HUES48 (cell line): ENCODE data around the gene SLC39A1.
A peak's percentile ranks its signal among the peaks of the same experiment; 100 is the strongest.

Experiments
- H3K27ac ChIP-seq: one replicate; pipeline ENCODE4 v1.7.0; 2013; ENCODE audit warnings: low read depth, low read length, inconsistent platforms
- H3K27me3 ChIP-seq: 2 replicates; pipeline ENCODE4 v1.6.1; 2013; ENCODE audit warnings: mild to moderate bottlenecking, low read length; ENCODE audit not compliant: control insufficient read depth, insufficient read depth
- H3K36me3 ChIP-seq: 2 replicates; pipeline ENCODE4 v1.6.1; 2013; ENCODE audit warnings: low read length; ENCODE audit not compliant: control insufficient read depth, insufficient read depth
- H3K4me1 ChIP-seq: 2 replicates; pipeline ENCODE4 v1.6.1; 2013; ENCODE audit warnings: mild to moderate bottlenecking, low read length; ENCODE audit not compliant: control insufficient read depth, insufficient read depth
- H3K4me3 ChIP-seq: 2 replicates; pipeline ENCODE4 v1.5.1; 2013; ENCODE audit warnings: mild to moderate bottlenecking, low read depth, low read length
- H3K9ac ChIP-seq: 2 replicates; pipeline ENCODE4 v1.6.1; 2013; ENCODE audit warnings: mild to moderate bottlenecking, low read depth, low read length, moderate library complexity
- H3K9me3 ChIP-seq: 2 replicates; pipeline ENCODE4 v1.6.1; 2013; ENCODE audit warnings: low read length; ENCODE audit not compliant: control insufficient read depth, insufficient read depth

SLC39A1 gene

GRCh38 chr1:153973525-153973924, 10.2 kb upstream of the SLC39A1 start:
- H3K27ac ChIP-seq: no peak overlapping the region

GRCh38 chr1:153973071-153973470, 9.7 kb upstream of the SLC39A1 start:
- H3K27ac ChIP-seq: no peak overlapping the region
- H3K4me1 ChIP-seq: peaks cover 10% of the 10 kb centered on the region; the same call in 1 of the 2 replicates
- no peaks in the 10 kb centered on the region for H3K27me3 ChIP-seq
- H3K36me3 ChIP-seq: peaks cover 34% of the 10 kb centered on the region
- no peak overlapping the region for H3K4me3 ChIP-seq
- no peak overlapping the region for H3K9ac ChIP-seq
- no peaks in the 10 kb centered on the region for H3K9me3 ChIP-seq

More at GRCh38 chr1:153973525-153973924, 10.2 kb upstream of the SLC39A1 start:
- H3K4me3 ChIP-seq: no peak overlapping the region
- no peaks in the 10 kb centered on the region for H3K27me3 ChIP-seq
- H3K4me1 ChIP-seq: peaks cover 7% of the 10 kb centered on the region; the same call in 1 of the 2 replicates
- no peaks in the 10 kb centered on the region for H3K9me3 ChIP-seq
- no peak overlapping the region for H3K9ac ChIP-seq
- peaks cover 34% of the 10 kb centered on the region for H3K36me3 ChIP-seq

- no peak overlapping the region for H3K27ac ChIP-seq
- H3K36me3 ChIP-seq: peaks cover 31% of the 10 kb centered on the region
- H3K9me3 ChIP-seq: no peaks in the 10 kb centered on the region
- no peaks in the 10 kb centered on the region for H3K27me3 ChIP-seq
- no peak overlapping the region for H3K4me3 ChIP-seq
- peaks cover 18% of the 10 kb centered on the region; the same call in 1 of the 2 replicates for H3K4me1 ChIP-seq
- no peak overlapping the region for H3K9ac ChIP-seq
Measured at GRCh38 chr1:153970346-153970745, 7.0 kb upstream of the SLC39A1 start.

GRCh38 chr1:153968972-153969371, 5.6 kb upstream of the SLC39A1 start:
- peaks cover 18% of the 10 kb centered on the region; the same call in 1 of the 2 replicates for H3K4me1 ChIP-seq
- 0 out of 2 replicates have a peak overlapping the region, but pooled peaks have one; percentile 73 for H3K4me3 ChIP-seq
- no peaks in the 10 kb centered on the region for H3K27me3 ChIP-seq
- H3K9ac ChIP-seq: no peak overlapping the region
- H3K36me3 ChIP-seq: peaks cover 18% of the 10 kb centered on the region
- H3K9me3 ChIP-seq: no peaks in the 10 kb centered on the region
- no peak overlapping the region for H3K27ac ChIP-seq

- Histone ChIP-seq H3K36me3 (peaks cover 12% of the 10 kb centered on the region; the same call in 1 of the 2 replicates), H3K9ac (no peak overlapping the region), H3K4me1 (peaks cover 18% of the 10 kb centered on the region; the same call in 1 of the 2 replicates), H3K27ac (peak overlapping the region; percentile 98), H3K4me3 (peak overlapping the region; percentile 73), H3K9me3 (no peaks in the 10 kb centered on the region), H3K27me3 (no peaks in the 10 kb centered on the region)
Measured at GRCh38 chr1:153968408-153968807, 5.1 kb upstream of the SLC39A1 start.

GRCh38 chr1:153968000-153968363, 4.6 kb upstream of the SLC39A1 start:
- peaks cover 8% of the 10 kb centered on the region; the same call in 1 of the 2 replicates for H3K36me3 ChIP-seq
- no peaks in the 10 kb centered on the region for H3K9me3 ChIP-seq
- H3K4me1 ChIP-seq: peaks cover 18% of the 10 kb centered on the region; the same call in 1 of the 2 replicates
- H3K9ac ChIP-seq: peak overlapping the region; percentile 80
- peak overlapping the region; percentile 73 for H3K4me3 ChIP-seq
- peak overlapping the region; percentile 98 for H3K27ac ChIP-seq
- no peaks in the 10 kb centered on the region for H3K27me3 ChIP-seq

GRCh38 chr1:153967107-153967999, 4.0 kb upstream of the SLC39A1 start, which contains the start of gene CREB3L4:
Gene CREB3L4 (plus strand): TSS chr1:153967902. CDS start chr1:153968526, 624 bp downstream.
- 0 out of 2 replicates have a peak, but pooled peaks cover 4% of the 10 kb centered on the region for H3K36me3 ChIP-seq
- H3K9ac ChIP-seq: peak within 1 kb of the TSS; percentile 80
- H3K4me1 ChIP-seq: peaks cover 22% of the 10 kb centered on the region; the same call in 1 of the 2 replicates
- H3K27me3 ChIP-seq: no peaks in the 10 kb centered on the region
- no peaks in the 10 kb centered on the region for H3K9me3 ChIP-seq
- H3K27ac ChIP-seq: peak within 1 kb of the TSS; percentile 98
- peak within 1 kb of the TSS; percentile 73 for H3K4me3 ChIP-seq

- Histone ChIP-seq H3K9ac (peak overlapping the region; percentile 90), H3K36me3 (peaks cover 31% of the 10 kb centered on the region), H3K4me1 (peaks cover 40% of the 10 kb centered on the region), H3K4me3 (peak overlapping the region; percentile 93), H3K27me3 (no peaks in the 10 kb centered on the region), H3K27ac (peak overlapping the region; percentile 97), H3K9me3 (no peaks in the 10 kb centered on the region)
Measured at GRCh38 chr1:153963850-153964331, 554 bp upstream of the SLC39A1 start.

GRCh38 chr1:153962088-153963029, 978 bp downstream of the SLC39A1 start:
- Histone ChIP-seq H3K27me3 (no peaks in the 10 kb centered on the region), H3K27ac (peak overlapping the region; percentile 97), H3K4me3 (peak overlapping the region; percentile 93), H3K36me3 (peaks cover 31% of the 10 kb centered on the region), H3K9me3 (no peaks in the 10 kb centered on the region), H3K4me1 (peaks cover 33% of the 10 kb centered on the region), H3K9ac (peak overlapping the region; percentile 88)

GRCh38 chr1:153961421-153961820, 1.9 kb downstream of the SLC39A1 start:
- peak overlapping the region; percentile 97 for H3K27ac ChIP-seq
- 0 out of 2 replicates have a peak overlapping the region, but pooled peaks have one; percentile 88 for H3K9ac ChIP-seq
- no peaks in the 10 kb centered on the region for H3K9me3 ChIP-seq
- peak overlapping the region; percentile 93 for H3K4me3 ChIP-seq
- peaks cover 31% of the 10 kb centered on the region for H3K36me3 ChIP-seq
- peaks cover 32% of the 10 kb centered on the region for H3K4me1 ChIP-seq
- H3K27me3 ChIP-seq: no peaks in the 10 kb centered on the region
